ENCODE results near the gene TRAPPC2.
A peak's percentile ranks its signal among the peaks of the same experiment; 100 is the strongest.

The TRAPPC2 gene

GRCh38 chrX:13734278-13735172 is at the start of gene TRAPPC2, which contains the start of gene OFD1:
TSS of gene TRAPPC2 (minus strand) at chrX:13734620. CDS start at chrX:13719963, 14,657 bp downstream.
TSS of gene OFD1 (plus strand) at chrX:13734748. CDS start at chrX:13735072, 324 bp downstream.
- Histone ChIP-seq H2AFZ (ENCODE audit: low read depth) (peak within 1 kb of the TSS; percentile 61), H4K20me1 (ENCODE audit: insufficient read depth) (no peaks in the 10 kb centered on the region)
- no peak for TF ChIP-seq CTCF (conservative IDR thresholded peaks at IDR 0.05; ENCODE audit: low read depth, low read length)

DNA sequence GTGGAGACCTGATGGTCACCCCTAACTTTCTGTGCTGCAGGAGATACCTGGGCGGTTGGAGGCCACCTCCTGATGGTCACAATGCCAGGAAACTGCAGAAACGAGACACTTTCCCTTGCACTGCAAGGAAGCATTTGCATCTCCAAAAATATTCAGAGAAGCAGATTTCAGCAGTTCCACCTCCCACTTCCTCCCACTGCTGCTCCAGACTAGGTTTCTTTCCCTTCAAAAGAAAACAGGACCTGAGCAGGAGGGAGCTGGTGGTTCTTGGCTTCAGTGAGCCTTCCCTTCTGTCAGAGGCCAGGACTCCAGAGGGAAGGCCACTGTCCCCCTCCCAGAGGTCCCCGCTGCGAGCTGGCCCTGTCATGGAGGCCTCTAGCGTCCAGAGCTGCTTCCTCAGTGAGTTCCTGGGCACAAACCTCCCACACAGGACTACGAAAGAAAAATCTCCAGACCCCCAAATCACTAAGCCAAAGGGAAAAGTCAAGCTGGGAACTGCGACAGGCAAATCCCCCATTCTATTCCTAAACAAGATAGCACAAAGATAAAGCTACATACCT is 46.5 kb upstream of the TRAPPC2 start:
- H4K20me1 ChIP-seq (ENCODE audit: insufficient read depth): no peaks in the 10 kb centered on the region
- no peak for TF ChIP-seq CTCF (conservative IDR thresholded peaks at IDR 0.05; ENCODE audit: low read depth, low read length)
- no peaks in the 10 kb centered on the region for H3K79me2 ChIP-seq (ENCODE audit: insufficient read depth, low read depth)
- H2AFZ ChIP-seq (ENCODE audit: low read depth): no peak overlapping the region
- H3K27me3 ChIP-seq (ENCODE audit: insufficient read depth, low read depth): no peaks in the 10 kb centered on the region
- H3K4me2 ChIP-seq: no peak overlapping the region
- no peak overlapping the region for H3K4me3 ChIP-seq (IDR thresholded peaks at IDR 0.05; ENCODE audit: insufficient read depth, low read depth, low read length)
- H3K36me3 ChIP-seq (ENCODE audit: insufficient read depth): no peaks in the 10 kb centered on the region
- H3K9ac ChIP-seq: no peak overlapping the region
- no peaks in the 10 kb centered on the region for H3K4me1 ChIP-seq (ENCODE audit: low read depth, poor library complexity, severe bottlenecking)
- H3K27ac ChIP-seq: no peak overlapping the region

More at GRCh38 chrX:13734278-13735172, at the start of gene TRAPPC2, which contains the start of gene OFD1:
- Histone ChIP-seq H3K27ac (peak within 1 kb of the TSS; percentile 93), H3K27me3 (ENCODE audit: insufficient read depth, low read depth) (no peaks in the 10 kb centered on the region), H3K4me2 (peak within 1 kb of the TSS; percentile 78), H3K4me3 (IDR thresholded peaks at IDR 0.05; ENCODE audit: insufficient read depth, low read depth, low read length) (no peak within 1 kb of the TSS), H3K79me2 (ENCODE audit: insufficient read depth, low read depth) (peaks cover 37% of the 10 kb centered on the region; the same call in 1 of the 2 replicates), H3K4me1 (ENCODE audit: low read depth, poor library complexity, severe bottlenecking) (peaks cover 41% of the 10 kb centered on the region), H3K36me3 (ENCODE audit: insufficient read depth) (no peaks in the 10 kb centered on the region), H3K9ac (peak within 1 kb of the TSS; percentile 81)

DNA sequence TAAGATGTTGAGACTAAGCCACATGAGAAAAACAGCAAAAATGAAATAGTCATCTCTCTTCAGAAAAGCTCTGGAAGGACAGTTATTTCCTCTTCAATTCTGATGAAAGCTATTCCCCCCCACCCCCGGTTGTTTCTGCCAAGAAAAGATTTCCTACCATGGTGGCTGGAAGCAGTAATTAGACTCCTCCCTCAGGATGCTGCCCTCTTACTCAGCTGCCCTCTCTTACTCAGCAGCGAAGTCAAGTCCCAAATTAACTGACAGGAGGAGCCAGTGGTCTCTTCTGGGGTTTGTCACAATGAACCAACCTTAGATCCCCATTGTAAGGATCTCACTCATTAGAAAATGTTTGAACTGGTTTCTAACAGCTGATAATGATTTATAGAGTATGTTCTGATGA is 44.5 kb upstream of the TRAPPC2 start:
- no peak for TF ChIP-seq CTCF (conservative IDR thresholded peaks at IDR 0.05; ENCODE audit: low read depth, low read length)
- H3K4me1 ChIP-seq (ENCODE audit: low read depth, poor library complexity, severe bottlenecking): no peaks in the 10 kb centered on the region
- H2AFZ ChIP-seq (ENCODE audit: low read depth): no peak overlapping the region
- no peak overlapping the region for H3K9ac ChIP-seq
- no peak overlapping the region for H3K27ac ChIP-seq
- H3K36me3 ChIP-seq (ENCODE audit: insufficient read depth): no peaks in the 10 kb centered on the region
- no peaks in the 10 kb centered on the region for H4K20me1 ChIP-seq (ENCODE audit: insufficient read depth)
- H3K79me2 ChIP-seq (ENCODE audit: insufficient read depth, low read depth): no peaks in the 10 kb centered on the region
- no peak overlapping the region for H3K4me2 ChIP-seq
- no peak overlapping the region for H3K4me3 ChIP-seq (IDR thresholded peaks at IDR 0.05; ENCODE audit: insufficient read depth, low read depth, low read length)
- no peaks in the 10 kb centered on the region for H3K27me3 ChIP-seq (ENCODE audit: insufficient read depth, low read depth)

- Histone ChIP-seq H3K27me3 (ENCODE audit: insufficient read depth, low read depth) (no peaks in the 10 kb centered on the region), H4K20me1 (ENCODE audit: insufficient read depth) (no peaks in the 10 kb centered on the region), H3K4me2 (no peak overlapping the region), H3K79me2 (ENCODE audit: insufficient read depth, low read depth) (no peaks in the 10 kb centered on the region), H3K4me3 (IDR thresholded peaks at IDR 0.05; ENCODE audit: insufficient read depth, low read depth, low read length) (no peak overlapping the region), H3K9ac (no peak overlapping the region), H3K27ac (no peak overlapping the region), H3K36me3 (ENCODE audit: insufficient read depth) (no peaks in the 10 kb centered on the region), H2AFZ (ENCODE audit: low read depth) (no peak overlapping the region), H3K4me1 (ENCODE audit: low read depth, poor library complexity, severe bottlenecking) (no peaks in the 10 kb centered on the region)
- TF ChIP-seq CTCF (conservative IDR thresholded peaks at IDR 0.05; ENCODE audit: low read depth, low read length): no peak
Observed at GRCh38 chrX:13776387-13776786, 42.0 kb upstream of the TRAPPC2 start.

Data from KMS-11 (cell line).